SHP77 (cell line): Measurements from ENCODE around the gene AURKB.
"Not testable (repeated sequence)": the region's sequence is repeated elsewhere in the genome, so short reads cannot be mapped to it uniquely, and the experiment has no call there.

ENCODE experiments used
- DNase-seq, 2 experiments: peaks; one replicate each; lab custom pipeline; 2025; lab: John Stamatoyannopoulos, UW

The AURKB gene

GRCh38 chr17:8225813-8226535, 15.6 kb upstream of the AURKB start:
- DNase-seq: no peak

- no peak for DNase-seq
These were observed 14.8 kb upstream of the AURKB start for GRCh38 chr17:8224891-8225812.

GRCh38 chr17:8223356-8224126, 13.2 kb upstream of the AURKB start:
- peak; percentile 79 to 87 for DNase-seq

GRCh38 chr17:8222630-8223355, 12.4 kb upstream of the AURKB start:
- peak; percentile 96 to 97 for DNase-seq

- no peak for DNase-seq
These were observed 11.9 kb upstream of the AURKB start for GRCh38 chr17:8222380-8222629.

- peak; percentile 78 to 90 for DNase-seq
These were observed 11.4 kb upstream of the AURKB start for GRCh38 chr17:8221663-8222379.

- peak; percentile 92 to 96 for DNase-seq
These were observed 10.6 kb upstream of the AURKB start for GRCh38 chr17:8220783-8221662.

GRCh38 chr17:8214000-8214399, 3.6 kb upstream of the AURKB start:
- DNase-seq: not testable (repeated sequence)

- DNase-seq: no peak
These were observed 2.2 kb upstream of the AURKB start for GRCh38 chr17:8212312-8213180.

- no peak for DNase-seq
These were observed 535 bp upstream of the AURKB start for GRCh38 chr17:8210761-8211458.

GRCh38 chr17:8206536-8206935, 3.8 kb downstream of the AURKB start:
- no peak for DNase-seq

- no peak for DNase-seq
These were observed 5.4 kb downstream of the AURKB start for GRCh38 chr17:8204761-8205555.

GRCh38 chr17:8192070-8192815, 18.1 kb downstream of the AURKB start:
- DNase-seq: peak; percentile 95 to 97

GRCh38 chr17:8190506-8190905, 19.9 kb downstream of the AURKB start:
- no peak for DNase-seq

GRCh38 chr17:8189711-8190477, 20.5 kb downstream of the AURKB start, which contains the start of gene BORCS6:
BORCS6 (minus strand) TSS chr17:8190180; CDS start chr17:8190140, 40 bp downstream.
- DNase-seq: peak; percentile 99
